Esophagus squamous epithelium (tissue), 4 donors: ENCODE results near the gene OPA3.

Source experiments
- POLR2A ChIP-seq, 4 donors: fragments of 450-650 bp; IDR thresholded peaks; one replicate each; pipeline ENCODE4 v1.6.1; 2017; ENCODE audit warnings: antibody characterized with exemption in 4 of 4, mild to moderate bottlenecking in 4 of 4, moderate library complexity in 3 of 4
- TF ChIP-seq, protein P1 (sequence below), 6 experiments: fragments of 450-650 bp in 4 of 6; fragments of 200-600 bp in 2 of 6; sonication (generic) in 2 of 6; IDR thresholded peaks; one replicate each; pipeline ENCODE4 v1.5.1; 2016 to 2019; ENCODE audit warnings: antibody characterized with exemption in 6 of 6, mild to moderate bottlenecking in 4 of 6, moderate library complexity in 4 of 6

GRCh38 chr19:45632468-45633196 lies 48.0 kb upstream of the OPA3 start:
- TF ChIP-seq, protein P1, sequence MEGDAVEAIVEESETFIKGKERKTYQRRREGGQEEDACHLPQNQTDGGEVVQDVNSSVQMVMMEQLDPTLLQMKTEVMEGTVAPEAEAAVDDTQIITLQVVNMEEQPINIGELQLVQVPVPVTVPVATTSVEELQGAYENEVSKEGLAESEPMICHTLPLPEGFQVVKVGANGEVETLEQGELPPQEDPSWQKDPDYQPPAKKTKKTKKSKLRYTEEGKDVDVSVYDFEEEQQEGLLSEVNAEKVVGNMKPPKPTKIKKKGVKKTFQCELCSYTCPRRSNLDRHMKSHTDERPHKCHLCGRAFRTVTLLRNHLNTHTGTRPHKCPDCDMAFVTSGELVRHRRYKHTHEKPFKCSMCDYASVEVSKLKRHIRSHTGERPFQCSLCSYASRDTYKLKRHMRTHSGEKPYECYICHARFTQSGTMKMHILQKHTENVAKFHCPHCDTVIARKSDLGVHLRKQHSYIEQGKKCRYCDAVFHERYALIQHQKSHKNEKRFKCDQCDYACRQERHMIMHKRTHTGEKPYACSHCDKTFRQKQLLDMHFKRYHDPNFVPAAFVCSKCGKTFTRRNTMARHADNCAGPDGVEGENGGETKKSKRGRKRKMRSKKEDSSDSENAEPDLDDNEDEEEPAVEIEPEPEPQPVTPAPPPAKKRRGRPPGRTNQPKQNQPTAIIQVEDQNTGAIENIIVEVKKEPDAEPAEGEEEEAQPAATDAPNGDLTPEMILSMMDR (IDR thresholded peaks at IDR 0.05): no peak
- no peak for TF ChIP-seq POLR2A (IDR thresholded peaks at IDR 0.05)
